ENCODE measurements around the gene KIAA1671. TPM values are rescaled to one million over a fixed set of nuclear protein-coding genes. Genes with fewer than 3 reads are reported as not detected.

KIAA1671 gene
- total RNA-seq, 4 donors from 2014 or later: 16.2 to 35.0 (median 21.7) TPM

GRCh38 chr22:25165785-25166184 is 213.3 kb downstream of the KIAA1671 start:
- Histone ChIP-seq H3K27ac (peak overlapping the region; percentile 52 to 95 (median 92)), H3K9me3 (no peaks in the 10 kb centered on the region), H3K27me3 (no peaks in the 10 kb centered on the region), H3K4me3 (no peak overlapping the region), H3K36me3 (no peaks in the 10 kb centered on the region), H3K4me1 (peaks cover 4 to 37% of the 10 kb centered on the region in 2 donors)
- in situ Hi-C loops (cut with MboI; ENCODE audit: low sequenced_read_pairs in 4 of 4): loop anchor here in 1 of 4 donors (10.0 kb wide), 1 partner anchor 51 kb away; no protein-coding TSS in a partner anchor
- ATAC-seq (no peak), DNase-seq (no peak)
- TF ChIP-seq CTCF (IDR thresholded peaks at IDR 0.05 in 4 of 5, conservative IDR thresholded peaks at IDR 0.05 in 1 of 5) (no peak), POLR2A (IDR thresholded peaks at IDR 0.05) (no peak)
- intact Hi-C loops (cut with DNase I; ENCODE audit: low total_unique reads): loop anchor here (10.0 kb wide), 1 partner anchor 271 kb away; no protein-coding TSS in a partner anchor

GRCh38 chr22:25166266-25167040 is 213.9 kb downstream of the KIAA1671 start:
- DNase-seq (no peak), ATAC-seq (no peak)
- TF ChIP-seq CTCF (IDR thresholded peaks at IDR 0.05 in 4 of 5, conservative IDR thresholded peaks at IDR 0.05 in 1 of 5): no peak
- TF ChIP-seq POLR2A (IDR thresholded peaks at IDR 0.05): no peak
- Histone ChIP-seq H3K27ac (peak overlapping the region; percentile 52 to 95 (median 92)), H3K27me3 (no peaks in the 10 kb centered on the region), H3K36me3 (no peaks in the 10 kb centered on the region), H3K4me1 (peaks cover 4 to 37% of the 10 kb centered on the region in 2 donors), H3K9me3 (no peaks in the 10 kb centered on the region), H3K4me3 (no peak overlapping the region)
- in situ Hi-C loops (cut with MboI; ENCODE audit: low sequenced_read_pairs in 4 of 4) (loop anchor here in 1 of 4 donors (10.0 kb wide), 1 partner anchor 52 kb away; no protein-coding TSS in a partner anchor), intact Hi-C loops (cut with DNase I; ENCODE audit: low total_unique reads) (loop anchor here (10.0 kb wide), 1 partner anchor 272 kb away; no protein-coding TSS in a partner anchor)

GRCh38 chr22:25167082-25167481 is 214.6 kb downstream of the KIAA1671 start:
- H3K4me1 ChIP-seq: peaks cover 4 to 31% of the 10 kb centered on the region in 2 donors
- H3K27ac ChIP-seq: peak overlapping the region; percentile 2 to 95 (median 72)
- no peak for TF ChIP-seq CTCF (IDR thresholded peaks at IDR 0.05 in 4 of 5, conservative IDR thresholded peaks at IDR 0.05 in 1 of 5)
- TF ChIP-seq POLR2A (IDR thresholded peaks at IDR 0.05): no peak
- no peaks in the 10 kb centered on the region for H3K9me3 ChIP-seq
- no peaks in the 10 kb centered on the region for H3K27me3 ChIP-seq
- ATAC-seq: no peak
- in situ Hi-C loops (cut with MboI; ENCODE audit: low sequenced_read_pairs in 4 of 4): loop anchor here in 1 of 4 donors (10.0 kb wide), 1 partner anchor 52 kb away; no protein-coding TSS in a partner anchor
- H3K4me3 ChIP-seq: no peak overlapping the region
- no peak for DNase-seq
- intact Hi-C loops (cut with DNase I; ENCODE audit: low total_unique reads): loop anchor here (10.0 kb wide), 1 partner anchor 272 kb away; no protein-coding TSS in a partner anchor
- no peaks in the 10 kb centered on the region for H3K36me3 ChIP-seq

- TF ChIP-seq POLR2A (IDR thresholded peaks at IDR 0.05): no peak
- TF ChIP-seq CTCF (IDR thresholded peaks at IDR 0.05 in 4 of 5, conservative IDR thresholded peaks at IDR 0.05 in 1 of 5): no peak
These were observed 215.5 kb downstream of the KIAA1671 start for GRCh38 chr22:25167834-25168601.

More at GRCh38 chr22:25167834-25168601, 215.5 kb downstream of the KIAA1671 start:
- H3K27ac ChIP-seq: peak overlapping the region in 3 of 4 donors; percentile 13 to 91 (median 26)
- H3K36me3 ChIP-seq: no peaks in the 10 kb centered on the region
- H3K27me3 ChIP-seq: no peaks in the 10 kb centered on the region
- no peak overlapping the region for H3K4me3 ChIP-seq
- in situ Hi-C loops (cut with MboI; ENCODE audit: low sequenced_read_pairs in 4 of 4) (loop anchor here in 1 of 4 donors (10.0 kb wide), 1 partner anchor 53 kb away; no protein-coding TSS in a partner anchor), intact Hi-C loops (cut with DNase I; ENCODE audit: low total_unique reads) (loop anchor here (10.0 kb wide), 1 partner anchor 273 kb away; no protein-coding TSS in a partner anchor)
- H3K9me3 ChIP-seq: no peaks in the 10 kb centered on the region
- ATAC-seq: no peak
- no peak for DNase-seq
- H3K4me1 ChIP-seq: peaks cover 4 to 23% of the 10 kb centered on the region in 2 donors
